ENCODE measurements around the gene LEKR1.
"Not testable (repeated sequence)": the region's sequence is repeated elsewhere in the genome, so short reads cannot be mapped to it uniquely, and the experiment has no call there.

DNA sequence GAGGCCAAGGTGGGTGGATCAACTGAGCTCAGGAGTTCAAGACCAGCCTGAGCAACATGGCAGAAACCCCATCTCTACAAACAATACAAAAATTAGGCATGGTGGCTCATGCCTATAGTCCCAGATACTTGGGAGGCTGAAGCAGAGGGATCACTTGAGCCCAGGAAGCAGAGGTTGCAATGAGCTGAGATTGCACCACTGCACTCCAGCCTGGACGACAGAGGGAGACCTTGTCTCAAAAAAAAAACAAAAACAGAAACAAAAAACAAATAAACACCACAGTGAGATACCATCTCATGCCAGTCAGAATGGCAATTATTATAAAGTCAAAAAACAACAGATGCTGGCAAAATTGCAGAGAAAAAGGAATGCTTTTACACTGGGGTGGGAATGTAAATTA is 69.2 kb downstream of the LEKR1 start:
- TF ChIP-seq, protein P1, sequence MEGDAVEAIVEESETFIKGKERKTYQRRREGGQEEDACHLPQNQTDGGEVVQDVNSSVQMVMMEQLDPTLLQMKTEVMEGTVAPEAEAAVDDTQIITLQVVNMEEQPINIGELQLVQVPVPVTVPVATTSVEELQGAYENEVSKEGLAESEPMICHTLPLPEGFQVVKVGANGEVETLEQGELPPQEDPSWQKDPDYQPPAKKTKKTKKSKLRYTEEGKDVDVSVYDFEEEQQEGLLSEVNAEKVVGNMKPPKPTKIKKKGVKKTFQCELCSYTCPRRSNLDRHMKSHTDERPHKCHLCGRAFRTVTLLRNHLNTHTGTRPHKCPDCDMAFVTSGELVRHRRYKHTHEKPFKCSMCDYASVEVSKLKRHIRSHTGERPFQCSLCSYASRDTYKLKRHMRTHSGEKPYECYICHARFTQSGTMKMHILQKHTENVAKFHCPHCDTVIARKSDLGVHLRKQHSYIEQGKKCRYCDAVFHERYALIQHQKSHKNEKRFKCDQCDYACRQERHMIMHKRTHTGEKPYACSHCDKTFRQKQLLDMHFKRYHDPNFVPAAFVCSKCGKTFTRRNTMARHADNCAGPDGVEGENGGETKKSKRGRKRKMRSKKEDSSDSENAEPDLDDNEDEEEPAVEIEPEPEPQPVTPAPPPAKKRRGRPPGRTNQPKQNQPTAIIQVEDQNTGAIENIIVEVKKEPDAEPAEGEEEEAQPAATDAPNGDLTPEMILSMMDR (IDR thresholded peaks at IDR 0.05; ENCODE audit: insufficient read depth, low read depth, low read length), result not testable (repeated sequence)
- not testable (repeated sequence) for TF ChIP-seq EZH2 (IDR thresholded peaks at IDR 0.05; ENCODE audit: insufficient read depth, low read length)
